Spleen (tissue), 7 donors: ENCODE measurements around the gene GUCA2B.

Experiments
- CTCF ChIP-seq, 11 experiments: fragments of 200-600 bp in 7 of 11; fragments of 450-650 bp in 4 of 11; sonication (generic) in 4 of 11; IDR thresholded peaks in 8 of 11; conservative IDR thresholded peaks in 3 of 11; 1 replicate in 7 of 11; 2 replicates in 4 of 11; pipeline versions ENCODE4 v1.4.0 to v1.8.0; 2016 to 2021; ENCODE audit warnings: antibody characterized with exemption in 11 of 11, inconsistent platforms in 4 of 11, mild to moderate bottlenecking in 1 of 11
- POLR2A ChIP-seq, 3 donors: fragments of 450-650 bp; IDR thresholded peaks; one replicate each; pipeline ENCODE4 v1.5.1; 2017; ENCODE audit warnings: antibody characterized with exemption in 3 of 3, mild to moderate bottlenecking in 1 of 3
- POLR2AphosphoS5 ChIP-seq, 3 donors: sonication (generic); formaldehyde crosslinking; IDR thresholded peaks; one replicate each; pipeline ENCODE4 v1.5.1; 2017; ENCODE audit warnings: antibody characterized with exemption in 3 of 3
- donor health status: DM: no; HTN: no; CAD: no; lungs with moderate emphysema.
- donor health status: DM: no; HTN: no; CAD: no.
- donor health status: DM: no; HTN: no; CAD: no.

DNA sequence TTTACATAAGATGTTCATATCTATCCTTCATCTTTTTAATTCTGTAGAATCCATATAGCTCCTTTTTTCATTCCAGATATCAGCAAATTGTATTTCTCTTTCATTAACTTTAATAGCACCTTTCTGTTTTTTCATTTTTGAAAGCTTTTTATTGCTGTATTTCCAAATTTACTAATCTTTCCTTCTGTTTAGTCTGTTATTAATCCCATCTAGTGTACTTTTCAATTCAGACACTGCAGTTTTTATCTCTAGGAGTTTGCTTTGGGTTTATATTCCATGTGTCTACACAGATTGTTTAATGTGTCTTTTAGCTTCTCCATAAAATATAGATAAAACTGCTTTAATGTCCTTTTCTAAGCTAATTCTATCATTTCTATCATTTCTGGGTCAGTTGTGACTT lies 48.8 kb downstream of the GUCA2B start:
- TF ChIP-seq CTCF (IDR thresholded peaks at IDR 0.05 in 8 of 11, conservative IDR thresholded peaks at IDR 0.05 in 3 of 11) (no peak), POLR2AphosphoS5 (IDR thresholded peaks at IDR 0.05) (no peak), POLR2A (IDR thresholded peaks at IDR 0.05) (no peak)
